Neural cell (in vitro differentiated cells): ENCODE measurements around the gene LZIC. TPM values are rescaled to one million over a fixed set of nuclear protein-coding genes. Genes with fewer than 3 reads are reported as not detected.

ENCODE experiments used
- H2AFZ ChIP-seq: fragments of 200-600, 300-800 bp; sonication (generic), shearing (Covaris generic); 2 replicates; pipeline ENCODE4 v1.6.0; 2014; ENCODE audit warnings: low read depth, mild to moderate bottlenecking, antibody characterized with exemption, low read length, moderate library complexity
- H3F3A ChIP-seq: fragments of 200-600 bp; shearing (Covaris generic); 2 replicates; pipeline ENCODE4 v1.6.1; 2016; ENCODE audit warnings: mild to moderate bottlenecking, moderate library complexity, mixed read lengths, antibody characterized with exemption, low read length; ENCODE audit not compliant: insufficient read depth, poor library complexity, severe bottlenecking
- H3K27ac ChIP-seq: fragments of 200-600, 300-800 bp; sonication (generic), shearing (Covaris generic); 2 replicates; pipeline ENCODE4 v1.5.1; 2014; ENCODE audit warnings: mild to moderate bottlenecking, low read length, moderate library complexity
- H3K27me3 ChIP-seq: fragments of 300-800, 200-600 bp; sonication (generic), shearing (Covaris generic); 2 replicates; pipeline ENCODE4 v1.6.0; 2014; ENCODE audit warnings: mild to moderate bottlenecking, low read depth, low read length, moderate library complexity; ENCODE audit not compliant: insufficient read depth
- H3K36me3 ChIP-seq: fragments of 300-800, 200-600 bp; sonication (generic), shearing (Covaris generic); 2 replicates; pipeline ENCODE4 v1.5.1; 2014; ENCODE audit warnings: mild to moderate bottlenecking, antibody characterized with exemption, low read length, moderate library complexity; ENCODE audit not compliant: insufficient read depth
- H3K4me2 ChIP-seq: fragments of 300-800, 200-600 bp; sonication (generic), shearing (Covaris generic); 2 replicates; pipeline ENCODE4 v1.6.0; 2014; ENCODE audit warnings: mild to moderate bottlenecking, low read length
- H3K4me3 ChIP-seq: fragments of 300-800, 200-600 bp; sonication (generic), shearing (Covaris generic); 2 replicates; pipeline ENCODE4 v1.5.1; 2014; ENCODE audit warnings: mild to moderate bottlenecking, low read length, moderate library complexity
- H3K79me2 ChIP-seq: fragments of 200-600 bp; shearing (Covaris generic); replicated peaks from 2 replicates; pipeline ENCODE4 v1.6.0; 2014; ENCODE audit warnings: mild to moderate bottlenecking, low read length, moderate library complexity; ENCODE audit not compliant: insufficient read depth
- H3K9ac ChIP-seq: fragments of 300-800, 200-600 bp; sonication (generic), shearing (Covaris generic); 2 replicates; pipeline ENCODE4 v1.6.1; 2016; ENCODE audit warnings: mild to moderate bottlenecking, low read length, mixed read lengths
- H3K9me2 ChIP-seq: fragments of 200-600 bp; shearing (Covaris generic); 2 replicates; pipeline ENCODE4 v1.6.1; 2016; ENCODE audit warnings: mild to moderate bottlenecking, low read length, mixed read lengths; ENCODE audit not compliant: insufficient read depth
- H3K9me3 ChIP-seq: fragments of 200-600, 300-800 bp; sonication (generic), shearing (Covaris generic); 2 replicates; pipeline ENCODE4 v1.6.1; 2016; ENCODE audit warnings: mild to moderate bottlenecking, mixed run types, low read length, moderate library complexity, mixed read lengths
- H4K20me1 ChIP-seq: fragments of 200-600 bp; shearing (Covaris generic); 2 replicates; pipeline ENCODE4 v1.6.1; 2016; ENCODE audit warnings: mild to moderate bottlenecking, mixed run types; ENCODE audit not compliant: insufficient read depth
- EP300 ChIP-seq: fragments of 450-650 bp; conservative IDR thresholded peaks from 2 replicates; pipeline ENCODE4 v1.6.1; 2014; ENCODE audit warnings: antibody characterized with exemption, mild to moderate bottlenecking, moderate library complexity; ENCODE audit not compliant: poor library complexity, severe bottlenecking
- EZH2 ChIP-seq: fragments of 200-600, 300-800 bp; shearing (Covaris generic), sonication (generic); IDR thresholded peaks from 2 replicates; pipeline ENCODE4 v1.6.1; 2014; ENCODE audit warnings: antibody characterized with exemption, low read length, borderline replicate concordance, mild to moderate bottlenecking; ENCODE audit not compliant: insufficient read depth, poor library complexity, severe bottlenecking
- MXI1 ChIP-seq: fragments of 450-650 bp; conservative IDR thresholded peaks from 2 replicates; pipeline ENCODE4 v1.6.1; 2014; ENCODE audit warnings: antibody characterized with exemption, mild to moderate bottlenecking; ENCODE audit not compliant: poor library complexity, severe bottlenecking
- POLR2AphosphoS5 ChIP-seq: IDR thresholded peaks from 2 replicates; pipeline ENCODE4 v1.6.1; 2012
- RAD21 ChIP-seq: fragments of 450-650 bp; conservative IDR thresholded peaks from 2 replicates; pipeline ENCODE4 v1.6.1; 2014; ENCODE audit warnings: antibody characterized with exemption, mild to moderate bottlenecking, moderate library complexity
- SMC3 ChIP-seq: fragments of 450-650 bp; conservative IDR thresholded peaks from 2 replicates; pipeline ENCODE4 v1.6.1; 2014; ENCODE audit warnings: antibody characterized with exemption, mild to moderate bottlenecking, moderate library complexity; ENCODE audit not compliant: poor library complexity
- polyA plus RNA-seq: library from polyadenylated mRNA; depleted of rRNA; stranded (reverse); fragments of >200 nt; gene quantifications from 2 replicates; pipeline ENCODE4 v1.2.3, GENCODE V29; 2014
- TF ChIP-seq, protein P1 (sequence below): fragments of 450-650 bp; IDR thresholded peaks from 2 replicates; pipeline ENCODE4 v1.5.1; 2014; ENCODE audit warnings: antibody characterized with exemption, mild to moderate bottlenecking, moderate library complexity; ENCODE audit not compliant: poor library complexity, severe bottlenecking
- TF ChIP-seq, protein P2 (sequence below): IDR thresholded peaks from 2 replicates; pipeline ENCODE4 v1.6.1; 2012; ENCODE audit warnings: borderline replicate concordance

LZIC gene
- polyA plus RNA-seq, 1 donor from 2014 or later = 57.2 TPM

- Histone ChIP-seq H3K9me2 (no peaks in the 10 kb centered on the region), H3F3A (no peaks in the 10 kb centered on the region), H3K4me3 (no peak overlapping the region), H3K9me3 (no peaks in the 10 kb centered on the region), H3K36me3 (no peaks in the 10 kb centered on the region), H3K79me2 (no peaks in the 10 kb centered on the region), H4K20me1 (no peaks in the 10 kb centered on the region), H3K27me3 (no peaks in the 10 kb centered on the region), H3K27ac (no peak overlapping the region), H3K4me2 (no peak overlapping the region), H3K9ac (peak overlapping the region; percentile 18), H2AFZ (no peak overlapping the region)
- TF ChIP-seq, protein P1, sequence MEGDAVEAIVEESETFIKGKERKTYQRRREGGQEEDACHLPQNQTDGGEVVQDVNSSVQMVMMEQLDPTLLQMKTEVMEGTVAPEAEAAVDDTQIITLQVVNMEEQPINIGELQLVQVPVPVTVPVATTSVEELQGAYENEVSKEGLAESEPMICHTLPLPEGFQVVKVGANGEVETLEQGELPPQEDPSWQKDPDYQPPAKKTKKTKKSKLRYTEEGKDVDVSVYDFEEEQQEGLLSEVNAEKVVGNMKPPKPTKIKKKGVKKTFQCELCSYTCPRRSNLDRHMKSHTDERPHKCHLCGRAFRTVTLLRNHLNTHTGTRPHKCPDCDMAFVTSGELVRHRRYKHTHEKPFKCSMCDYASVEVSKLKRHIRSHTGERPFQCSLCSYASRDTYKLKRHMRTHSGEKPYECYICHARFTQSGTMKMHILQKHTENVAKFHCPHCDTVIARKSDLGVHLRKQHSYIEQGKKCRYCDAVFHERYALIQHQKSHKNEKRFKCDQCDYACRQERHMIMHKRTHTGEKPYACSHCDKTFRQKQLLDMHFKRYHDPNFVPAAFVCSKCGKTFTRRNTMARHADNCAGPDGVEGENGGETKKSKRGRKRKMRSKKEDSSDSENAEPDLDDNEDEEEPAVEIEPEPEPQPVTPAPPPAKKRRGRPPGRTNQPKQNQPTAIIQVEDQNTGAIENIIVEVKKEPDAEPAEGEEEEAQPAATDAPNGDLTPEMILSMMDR = no peak
- TF ChIP-seq EZH2 (no peak), MXI1 (no peak)
Observed at GRCh38 chr1:9916452-9916851, 26.7 kb downstream of the LZIC start.

DNA sequence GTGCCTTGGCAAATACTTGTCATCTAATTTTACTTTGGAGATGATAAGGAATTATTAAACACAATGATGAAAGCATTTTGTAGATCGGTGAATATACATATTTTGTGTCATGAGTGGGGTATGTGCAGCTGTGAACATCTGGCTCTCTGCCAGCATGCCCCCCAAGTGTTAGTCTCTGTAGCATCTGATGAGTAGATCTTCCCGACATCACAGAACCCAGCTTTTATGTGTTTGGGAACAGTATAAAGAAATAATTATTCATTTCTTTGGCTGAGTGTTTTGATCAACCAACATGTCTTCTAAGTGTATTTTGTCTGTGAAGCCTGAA lies 28.6 kb downstream of the LZIC start:
- Histone ChIP-seq H3K4me2 (no peak overlapping the region), H3K27me3 (no peaks in the 10 kb centered on the region), H4K20me1 (no peaks in the 10 kb centered on the region), H3K9me3 (no peaks in the 10 kb centered on the region), H3K36me3 (no peaks in the 10 kb centered on the region), H2AFZ (no peak overlapping the region), H3F3A (no peaks in the 10 kb centered on the region), H3K9me2 (no peaks in the 10 kb centered on the region), H3K4me3 (no peak overlapping the region), H3K79me2 (peaks cover under 1% of the 10 kb centered on the region), H3K27ac (no peak overlapping the region), H3K9ac (no peak overlapping the region)
- TF ChIP-seq SMC3 = no peak
- TF ChIP-seq, protein P2, sequence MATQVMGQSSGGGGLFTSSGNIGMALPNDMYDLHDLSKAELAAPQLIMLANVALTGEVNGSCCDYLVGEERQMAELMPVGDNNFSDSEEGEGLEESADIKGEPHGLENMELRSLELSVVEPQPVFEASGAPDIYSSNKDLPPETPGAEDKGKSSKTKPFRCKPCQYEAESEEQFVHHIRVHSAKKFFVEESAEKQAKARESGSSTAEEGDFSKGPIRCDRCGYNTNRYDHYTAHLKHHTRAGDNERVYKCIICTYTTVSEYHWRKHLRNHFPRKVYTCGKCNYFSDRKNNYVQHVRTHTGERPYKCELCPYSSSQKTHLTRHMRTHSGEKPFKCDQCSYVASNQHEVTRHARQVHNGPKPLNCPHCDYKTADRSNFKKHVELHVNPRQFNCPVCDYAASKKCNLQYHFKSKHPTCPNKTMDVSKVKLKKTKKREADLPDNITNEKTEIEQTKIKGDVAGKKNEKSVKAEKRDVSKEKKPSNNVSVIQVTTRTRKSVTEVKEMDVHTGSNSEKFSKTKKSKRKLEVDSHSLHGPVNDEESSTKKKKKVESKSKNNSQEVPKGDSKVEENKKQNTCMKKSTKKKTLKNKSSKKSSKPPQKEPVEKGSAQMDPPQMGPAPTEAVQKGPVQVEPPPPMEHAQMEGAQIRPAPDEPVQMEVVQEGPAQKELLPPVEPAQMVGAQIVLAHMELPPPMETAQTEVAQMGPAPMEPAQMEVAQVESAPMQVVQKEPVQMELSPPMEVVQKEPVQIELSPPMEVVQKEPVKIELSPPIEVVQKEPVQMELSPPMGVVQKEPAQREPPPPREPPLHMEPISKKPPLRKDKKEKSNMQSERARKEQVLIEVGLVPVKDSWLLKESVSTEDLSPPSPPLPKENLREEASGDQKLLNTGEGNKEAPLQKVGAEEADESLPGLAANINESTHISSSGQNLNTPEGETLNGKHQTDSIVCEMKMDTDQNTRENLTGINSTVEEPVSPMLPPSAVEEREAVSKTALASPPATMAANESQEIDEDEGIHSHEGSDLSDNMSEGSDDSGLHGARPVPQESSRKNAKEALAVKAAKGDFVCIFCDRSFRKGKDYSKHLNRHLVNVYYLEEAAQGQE = no peak
- no peak for TF ChIP-seq MXI1
- TF ChIP-seq, protein P1 = no peak
- TF ChIP-seq POLR2AphosphoS5 = no peak
- TF ChIP-seq EP300 = no peak
- no peak for TF ChIP-seq RAD21
